Vagina (tissue), 2 donors: ENCODE results near the gene CCDC112. TPM values are rescaled to one million over a fixed set of nuclear protein-coding genes. Genes with fewer than 3 reads are reported as not detected.

Experiments
- DNase-seq, 2 donors: peaks; one replicate each; pipeline ENCODE4 v3.0.0-alpha.2; 2017; ENCODE audit errors: extremely low spot score in 2 of 2
- H3K27ac ChIP-seq: fragments of 200-600 bp; sonication (generic); one replicate; pipeline ENCODE4 v1.5.1; 2019
- H3K27me3 ChIP-seq: fragments of 200-600 bp; sonication (generic); one replicate; pipeline ENCODE4 v1.5.1; 2019
- H3K36me3 ChIP-seq, 2 donors: fragments of 200-600 bp; sonication (generic); one replicate each; pipeline ENCODE4 v1.5.1; 2017 to 2019
- H3K4me1 ChIP-seq: fragments of 200-600 bp; sonication (generic); one replicate; pipeline ENCODE4 v1.5.1; 2019
- H3K4me3 ChIP-seq, 2 donors: fragments of 200-600 bp; sonication (generic); 1 replicate in 1 of 2; 2 replicates in 1 of 2; pipeline ENCODE4 v1.5.1; 2016 to 2019
- H3K9me3 ChIP-seq: fragments of 200-600 bp; sonication (generic); one replicate; pipeline ENCODE4 v1.5.1; 2019
- POLR2A ChIP-seq, 2 donors: fragments of 450-650 bp; IDR thresholded peaks; one replicate each; pipeline ENCODE4 v1.6.1; 2017; ENCODE audit warnings: antibody characterized with exemption in 2 of 2, mild to moderate bottlenecking in 2 of 2, moderate library complexity in 2 of 2
- POLR2AphosphoS5 ChIP-seq, 2 donors: sonication (generic); formaldehyde crosslinking; IDR thresholded peaks; one replicate each; pipeline ENCODE4 v1.9.0; 2017; ENCODE audit warnings: antibody characterized with exemption in 2 of 2, mild to moderate bottlenecking in 2 of 2, low read depth in 1 of 2; ENCODE audit not compliant: insufficient read depth in 1 of 2
- intact Hi-C: fragments of 100-400 bp; cut with DNase I; formaldehyde crosslinking; loops from one replicate; pipeline ENCODE4 v1.15.1; 2023
- total RNA-seq: library from RNA; depleted of rRNA; stranded (reverse); fragments of >200 nt; gene quantifications from one replicate; pipeline ENCODE4 v1.2.3, GENCODE V29; 2016
- TF ChIP-seq, protein P1 (sequence below), 3 experiments: fragments of 450-650 bp in 2 of 3; fragments of 200-600 bp in 1 of 3; sonication (generic) in 1 of 3; IDR thresholded peaks; one replicate each; pipeline ENCODE4 v1.5.1; 2017 to 2019; ENCODE audit warnings: antibody characterized with exemption in 3 of 3, mild to moderate bottlenecking in 2 of 3, moderate library complexity in 2 of 3

CCDC112 gene
- total RNA-seq, 1 donor from 2014 or later: 7.9 TPM

- H3K4me1 ChIP-seq: no peaks in the 10 kb centered on the region
- H3K4me3 ChIP-seq: no peak overlapping the region
- intact Hi-C loops: no loop called here
- H3K27ac ChIP-seq: no peak overlapping the region
- DNase-seq: no peak
- no peaks in the 10 kb centered on the region for H3K27me3 ChIP-seq
- no peak for TF ChIP-seq POLR2AphosphoS5 (IDR thresholded peaks at IDR 0.05; ENCODE audit: insufficient read depth in 1 of 2, low read depth in 1 of 2)
- TF ChIP-seq POLR2A (IDR thresholded peaks at IDR 0.05): no peak
- TF ChIP-seq, protein P1, sequence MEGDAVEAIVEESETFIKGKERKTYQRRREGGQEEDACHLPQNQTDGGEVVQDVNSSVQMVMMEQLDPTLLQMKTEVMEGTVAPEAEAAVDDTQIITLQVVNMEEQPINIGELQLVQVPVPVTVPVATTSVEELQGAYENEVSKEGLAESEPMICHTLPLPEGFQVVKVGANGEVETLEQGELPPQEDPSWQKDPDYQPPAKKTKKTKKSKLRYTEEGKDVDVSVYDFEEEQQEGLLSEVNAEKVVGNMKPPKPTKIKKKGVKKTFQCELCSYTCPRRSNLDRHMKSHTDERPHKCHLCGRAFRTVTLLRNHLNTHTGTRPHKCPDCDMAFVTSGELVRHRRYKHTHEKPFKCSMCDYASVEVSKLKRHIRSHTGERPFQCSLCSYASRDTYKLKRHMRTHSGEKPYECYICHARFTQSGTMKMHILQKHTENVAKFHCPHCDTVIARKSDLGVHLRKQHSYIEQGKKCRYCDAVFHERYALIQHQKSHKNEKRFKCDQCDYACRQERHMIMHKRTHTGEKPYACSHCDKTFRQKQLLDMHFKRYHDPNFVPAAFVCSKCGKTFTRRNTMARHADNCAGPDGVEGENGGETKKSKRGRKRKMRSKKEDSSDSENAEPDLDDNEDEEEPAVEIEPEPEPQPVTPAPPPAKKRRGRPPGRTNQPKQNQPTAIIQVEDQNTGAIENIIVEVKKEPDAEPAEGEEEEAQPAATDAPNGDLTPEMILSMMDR (IDR thresholded peaks at IDR 0.05): no peak
- no peaks in the 10 kb centered on the region for H3K9me3 ChIP-seq
- no peaks in the 10 kb centered on the region for H3K36me3 ChIP-seq
Measured at GRCh38 chr5:115308815-115309214, 12.4 kb upstream of the CCDC112 start.

DNA sequence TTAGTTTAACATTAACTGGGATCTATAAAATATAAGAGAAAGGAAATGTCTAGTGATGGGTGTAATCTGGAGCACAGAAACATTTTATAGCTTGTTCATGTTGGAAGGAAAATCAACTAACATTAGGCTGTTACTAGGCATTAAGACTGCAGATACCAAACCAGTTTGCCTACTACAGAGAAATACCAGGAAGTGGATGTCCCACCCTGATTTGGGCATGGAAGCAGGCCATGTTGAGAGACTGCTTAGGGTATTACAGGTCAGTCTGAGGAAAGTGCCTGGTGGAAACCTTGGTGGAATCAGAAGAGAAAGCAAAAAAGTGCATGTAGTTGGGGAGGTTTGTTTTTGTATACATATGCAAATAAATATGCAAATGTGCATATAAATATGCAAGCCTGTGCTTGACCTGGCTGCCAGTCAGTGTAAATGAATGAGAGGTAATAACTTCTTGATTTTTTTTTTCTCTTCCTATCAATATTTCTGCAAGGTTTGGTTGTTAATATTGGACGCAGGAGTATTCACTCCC is 9.6 kb upstream of the CCDC112 start:
- intact Hi-C loops: no loop called here
- no peaks in the 10 kb centered on the region for H3K27me3 ChIP-seq
- TF ChIP-seq, protein P1 (IDR thresholded peaks at IDR 0.05): no peak
- no peak for TF ChIP-seq POLR2A (IDR thresholded peaks at IDR 0.05)
- no peak for TF ChIP-seq POLR2AphosphoS5 (IDR thresholded peaks at IDR 0.05; ENCODE audit: insufficient read depth in 1 of 2, low read depth in 1 of 2)
- DNase-seq: no peak
- H3K4me3 ChIP-seq: no peak overlapping the region
- no peaks in the 10 kb centered on the region for H3K4me1 ChIP-seq
- H3K36me3 ChIP-seq: no peaks in the 10 kb centered on the region
- no peaks in the 10 kb centered on the region for H3K9me3 ChIP-seq
- H3K27ac ChIP-seq: no peak overlapping the region

DNA sequence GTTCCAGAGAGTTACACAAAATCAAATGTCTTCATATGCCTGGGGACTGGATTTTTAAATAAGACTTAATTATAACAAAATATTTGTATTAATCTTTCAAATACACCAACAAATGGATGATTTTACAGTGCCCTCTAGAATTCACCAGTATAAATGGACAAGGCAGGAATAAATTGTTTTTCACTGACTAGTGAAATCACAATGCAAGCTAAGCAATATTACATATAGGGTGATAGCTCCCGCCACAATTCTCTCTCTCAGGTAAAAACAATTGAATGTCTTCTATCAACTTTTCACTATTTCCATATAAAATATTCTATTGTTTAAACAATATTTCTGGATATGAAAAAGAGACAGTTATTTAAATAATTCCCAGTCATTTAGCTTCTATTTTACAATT is 8.0 kb upstream of the CCDC112 start:
- H3K27ac ChIP-seq: no peak overlapping the region
- TF ChIP-seq POLR2AphosphoS5 (IDR thresholded peaks at IDR 0.05; ENCODE audit: insufficient read depth in 1 of 2, low read depth in 1 of 2) (no peak), POLR2A (IDR thresholded peaks at IDR 0.05) (no peak)
- TF ChIP-seq, protein P1 (IDR thresholded peaks at IDR 0.05): no peak
- intact Hi-C loops: no loop called here

DNA sequence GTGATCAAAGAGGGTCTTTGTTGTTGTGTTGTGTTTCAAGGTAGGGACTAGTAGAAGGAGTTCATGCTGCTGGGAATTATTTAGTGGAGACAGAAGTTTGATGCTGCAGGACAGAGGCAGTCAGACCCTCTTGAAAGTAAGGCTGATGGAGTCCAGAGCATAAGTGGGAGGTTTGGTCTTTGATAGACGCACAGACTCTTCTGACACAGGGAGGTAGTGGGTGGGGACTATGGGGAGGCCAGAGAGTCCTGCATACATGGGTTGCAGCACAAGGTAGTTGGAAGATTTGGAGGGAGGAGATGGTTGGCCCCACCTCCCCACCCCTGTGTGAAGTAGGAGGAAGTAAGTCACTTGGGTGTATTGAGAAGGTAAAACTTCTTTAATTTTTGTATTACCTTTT is 2.4 kb upstream of the CCDC112 start:
- intact Hi-C loops: no loop called here
- H3K4me1 ChIP-seq: peaks cover 12% of the 10 kb centered on the region

More for the DNA sequence above, 8.0 kb upstream of the CCDC112 start:
- H3K27me3 ChIP-seq: no peaks in the 10 kb centered on the region
- H3K36me3 ChIP-seq: no peaks in the 10 kb centered on the region
- no peak overlapping the region for H3K4me3 ChIP-seq
- no peaks in the 10 kb centered on the region for H3K9me3 ChIP-seq
- no peaks in the 10 kb centered on the region for H3K4me1 ChIP-seq
- no peak for DNase-seq

GRCh38 chr5:115297031-115297430 is 577 bp upstream of the CCDC112 start:
- peaks cover 12% of the 10 kb centered on the region for H3K4me1 ChIP-seq
- peak overlapping the region; percentile 88 to 96 for H3K4me3 ChIP-seq
- no peak for TF ChIP-seq POLR2AphosphoS5 (IDR thresholded peaks at IDR 0.05; ENCODE audit: insufficient read depth in 1 of 2, low read depth in 1 of 2)
- TF ChIP-seq POLR2A (IDR thresholded peaks at IDR 0.05): no peak
- TF ChIP-seq, protein P1 (IDR thresholded peaks at IDR 0.05): no peak
- H3K36me3 ChIP-seq: no peaks in the 10 kb centered on the region
- intact Hi-C loops: no loop called here
- no peak overlapping the region for H3K27ac ChIP-seq
- no peaks in the 10 kb centered on the region for H3K9me3 ChIP-seq
- H3K27me3 ChIP-seq: no peaks in the 10 kb centered on the region
- DNase-seq: no peak

More for the DNA sequence above, 2.4 kb upstream of the CCDC112 start:
- H3K27ac ChIP-seq: no peak overlapping the region
- H3K4me3 ChIP-seq: no peak overlapping the region
- DNase-seq: no peak
- TF ChIP-seq POLR2A (IDR thresholded peaks at IDR 0.05) (no peak), POLR2AphosphoS5 (IDR thresholded peaks at IDR 0.05; ENCODE audit: insufficient read depth in 1 of 2, low read depth in 1 of 2) (no peak)
- TF ChIP-seq, protein P1 (IDR thresholded peaks at IDR 0.05): no peak
- no peaks in the 10 kb centered on the region for H3K27me3 ChIP-seq
- H3K9me3 ChIP-seq: no peaks in the 10 kb centered on the region
- no peaks in the 10 kb centered on the region for H3K36me3 ChIP-seq
